Neuronal stem cell (in vitro differentiated cells): Measurements from ENCODE around the gene TTC39C.

Experiments
- DNase-seq: peaks from one replicate; pipeline ENCODE4 v3.0.0-alpha.2; 2013; ENCODE audit warnings: low spot score
- H2AFZ ChIP-seq: one replicate; pipeline ENCODE4 v1.6.1; 2013; ENCODE audit warnings: mild to moderate bottlenecking, low read length, inconsistent platforms
- H2AK5ac ChIP-seq: 2 replicates; pipeline ENCODE4 v1.6.1; 2013; ENCODE audit warnings: low read depth, mild to moderate bottlenecking, inconsistent platforms, low read length, moderate library complexity, mixed read lengths
- H2BK120ac ChIP-seq: 2 replicates; pipeline ENCODE4 v1.6.1; 2013; ENCODE audit warnings: low read depth, mild to moderate bottlenecking, inconsistent platforms, low read length, moderate library complexity, mixed read lengths
- H2BK12ac ChIP-seq: one replicate; pipeline ENCODE4 v1.6.1; 2013; ENCODE audit warnings: low read length, inconsistent platforms
- H2BK15ac ChIP-seq: 2 replicates; pipeline ENCODE4 v1.6.1; 2013; ENCODE audit warnings: mild to moderate bottlenecking, low read length, inconsistent platforms, mixed read lengths
- H2BK5ac ChIP-seq: one replicate; pipeline ENCODE4 v1.6.1; 2013; ENCODE audit warnings: inconsistent platforms, mild to moderate bottlenecking, low read length, moderate library complexity
- H3K14ac ChIP-seq: one replicate; pipeline ENCODE4 v1.6.1; 2013; ENCODE audit warnings: low read length, inconsistent platforms
- H3K18ac ChIP-seq: 2 replicates; pipeline ENCODE4 v1.6.1; 2013; ENCODE audit warnings: low read length, inconsistent platforms
- H3K23ac ChIP-seq: 2 replicates; pipeline ENCODE4 v1.6.1; 2013; ENCODE audit warnings: low read depth, mild to moderate bottlenecking, mixed read lengths, low read length, inconsistent platforms; ENCODE audit not compliant: poor library complexity
- H3K27ac ChIP-seq: replicated peaks from 3 replicates; pipeline ENCODE4 v1.5.1; 2013; ENCODE audit warnings: low read length, inconsistent platforms
- H3K27me3 ChIP-seq, 3 experiments: 2 replicates each; pipeline ENCODE4 v1.6.1; 2013; ENCODE audit warnings: low read length in 3 of 3, mild to moderate bottlenecking in 2 of 3, inconsistent platforms in 1 of 3, low read depth in 1 of 3, mixed read lengths in 1 of 3, moderate library complexity in 1 of 3; ENCODE audit not compliant: control insufficient read depth in 3 of 3, insufficient read depth in 3 of 3
- H3K36me3 ChIP-seq, 2 donors: replicated peaks in 1 of 2; 2 replicates each; pipeline ENCODE4 v1.6.1; 2013; ENCODE audit warnings: low read length in 2 of 2; ENCODE audit not compliant: control insufficient read depth in 2 of 2, insufficient read depth in 2 of 2
- H3K4ac ChIP-seq: 2 replicates; pipeline ENCODE4 v1.6.1; 2013; ENCODE audit warnings: inconsistent platforms, mild to moderate bottlenecking, low read length, moderate library complexity
- H3K4me1 ChIP-seq, 2 donors: 1 replicate in 1 of 2; 2 replicates in 1 of 2; pipeline ENCODE4 v1.6.1; 2013; ENCODE audit warnings: low read length in 2 of 2, low read depth in 1 of 2; ENCODE audit not compliant: control insufficient read depth in 2 of 2, insufficient read depth in 1 of 2
- H3K4me2 ChIP-seq: one replicate; pipeline ENCODE4 v1.6.1; 2013; ENCODE audit warnings: mild to moderate bottlenecking, low read length, inconsistent platforms; ENCODE audit not compliant: insufficient read depth, poor library complexity, severe bottlenecking
- H3K4me3 ChIP-seq, 2 donors: 2 replicates each; pipeline ENCODE4 v1.5.1; 2013; ENCODE audit warnings: low read length in 2 of 2, mild to moderate bottlenecking in 2 of 2, inconsistent platforms in 1 of 2, moderate library complexity in 1 of 2
- H3K79me1 ChIP-seq: one replicate; pipeline ENCODE4 v1.6.1; 2013; ENCODE audit warnings: low read depth, mild to moderate bottlenecking, inconsistent platforms, low read length, moderate library complexity
- H3K9ac ChIP-seq: one replicate; pipeline ENCODE4 v1.6.1; 2013; ENCODE audit warnings: mild to moderate bottlenecking, low read depth, low read length, inconsistent platforms; ENCODE audit not compliant: poor library complexity
- H3K9me3 ChIP-seq, 2 donors: replicated peaks in 1 of 2; 2 replicates each; pipeline versions ENCODE3 to v1.6.1; 2013; ENCODE audit warnings: low read length in 2 of 2, mild to moderate bottlenecking in 2 of 2, inconsistent platforms in 1 of 2, low read depth in 1 of 2, mixed read lengths in 1 of 2, moderate library complexity in 1 of 2; ENCODE audit not compliant: control insufficient read depth in 2 of 2, insufficient read depth in 1 of 2
- H4K8ac ChIP-seq: one replicate; pipeline ENCODE4 v1.6.1; 2013; ENCODE audit warnings: low read depth, mild to moderate bottlenecking, inconsistent platforms, low read length, moderate library complexity
- H4K91ac ChIP-seq: one replicate; pipeline ENCODE4 v1.6.1; 2013; ENCODE audit warnings: low read length, low read depth, mild to moderate bottlenecking, inconsistent platforms; ENCODE audit not compliant: poor library complexity
- WGBS, 2 donors: extraction: QIAGEN DNeasy Blood & Tissue Kit; methylation state at CpG; one replicate each; pipeline ENCODE4 v1.1.7; 2013; ENCODE audit warnings: missing lambda C conversion rate in 2 of 2, mixed read lengths in 1 of 2; ENCODE audit not compliant: insufficient read length in 2 of 2, insufficient replicate concordance in 1 of 2; ENCODE audit errors: extremely low coverage in 2 of 2; 5-methylcytosine and 5-hydroxymethylcytosine counted together

The TTC39C gene

GRCh38 chr18:24127735-24128134 is 113.2 kb downstream of the TTC39C start:
- no peak overlapping the region for H3K9ac ChIP-seq
- no peak overlapping the region for H2BK15ac ChIP-seq
- no peak overlapping the region for H3K23ac ChIP-seq
- no peak overlapping the region for H3K4ac ChIP-seq
- H3K9me3 ChIP-seq = no peaks in the 10 kb centered on the region
- H2BK5ac ChIP-seq = no peak overlapping the region
- H3K36me3 ChIP-seq = peaks cover 6 to 66% of the 10 kb centered on the region in 2 donors
- H3K27ac ChIP-seq = no peak overlapping the region
- no peak for DNase-seq
- no peak overlapping the region for H4K91ac ChIP-seq
- H3K4me2 ChIP-seq = no peak overlapping the region
- H4K8ac ChIP-seq = no peak overlapping the region
- H3K14ac ChIP-seq = no peak overlapping the region
- no peaks in the 10 kb centered on the region for H3K27me3 ChIP-seq
- WGBS, 2 donors = no CpG with 5 or more reads among the region's 3 CpGs
- H3K79me1 ChIP-seq = no peaks in the 10 kb centered on the region
- no peak overlapping the region for H2BK120ac ChIP-seq
- H3K18ac ChIP-seq = no peak overlapping the region
- H3K4me3 ChIP-seq = no peak overlapping the region
- H2AK5ac ChIP-seq = no peak overlapping the region
- H2AFZ ChIP-seq = no peak overlapping the region
- no peak overlapping the region for H2BK12ac ChIP-seq
- no peaks in the 10 kb centered on the region for H3K4me1 ChIP-seq

- Histone ChIP-seq H3K23ac (no peak overlapping the region), H3K27ac (no peak overlapping the region), H3K79me1 (no peaks in the 10 kb centered on the region), H3K4me2 (no peak overlapping the region), H3K9me3 (no peaks in the 10 kb centered on the region), H2BK12ac (no peak overlapping the region), H3K4me3 (no peak overlapping the region), H4K8ac (no peak overlapping the region), H2AFZ (no peak overlapping the region), H2BK5ac (no peak overlapping the region), H3K18ac (no peak overlapping the region), H2BK120ac (no peak overlapping the region), H2BK15ac (no peak overlapping the region), H3K9ac (no peak overlapping the region), H3K36me3 (peaks cover 6 to 75% of the 10 kb centered on the region in 2 donors), H4K91ac (no peak overlapping the region), H3K4me1 (no peaks in the 10 kb centered on the region), H3K4ac (no peak overlapping the region), H2AK5ac (no peak overlapping the region), H3K14ac (no peak overlapping the region), H3K27me3 (no peaks in the 10 kb centered on the region)
- no CpG with 5 or more reads among the region's 4 CpGs for WGBS, 2 donors
- no peak for DNase-seq
These were observed 114.1 kb downstream of the TTC39C start for GRCh38 chr18:24128700-24129099.

- no peak overlapping the region for H3K4me2 ChIP-seq
- H3K27me3 ChIP-seq = no peaks in the 10 kb centered on the region
- no peak overlapping the region for H2AFZ ChIP-seq
- DNase-seq = no peak
- H3K14ac ChIP-seq = no peak overlapping the region
- no peak overlapping the region for H2AK5ac ChIP-seq
- no peak overlapping the region for H4K91ac ChIP-seq
- no peak overlapping the region for H3K4ac ChIP-seq
- no peaks in the 10 kb centered on the region for H3K4me1 ChIP-seq
- no peak overlapping the region for H2BK12ac ChIP-seq
- H3K4me3 ChIP-seq = no peak overlapping the region
- H3K27ac ChIP-seq = no peak overlapping the region
- H3K18ac ChIP-seq = no peak overlapping the region
- no peak overlapping the region for H2BK15ac ChIP-seq
- H3K9me3 ChIP-seq = no peaks in the 10 kb centered on the region
- H2BK5ac ChIP-seq = no peak overlapping the region
- H2BK120ac ChIP-seq = no peak overlapping the region
- H4K8ac ChIP-seq = no peak overlapping the region
- no peak overlapping the region for H3K9ac ChIP-seq
- no peaks in the 10 kb centered on the region for H3K79me1 ChIP-seq
- WGBS, 2 donors = no CpG with 5 or more reads among the region's 2 CpGs
- H3K23ac ChIP-seq = no peak overlapping the region
- peaks cover 4 to 69% of the 10 kb centered on the region in 2 donors for H3K36me3 ChIP-seq
These were observed 115.9 kb downstream of the TTC39C start for GRCh38 chr18:24130494-24130893.

- Histone ChIP-seq H3K14ac (no peak overlapping the region), H3K4ac (no peak overlapping the region), H3K36me3 (peaks cover 2 to 19% of the 10 kb centered on the region in 2 donors), H2BK12ac (no peak overlapping the region), H3K9me3 (peaks cover 0 to 4% of the 10 kb centered on the region in 2 donors), H3K79me1 (no peaks in the 10 kb centered on the region), H3K27me3 (no peaks in the 10 kb centered on the region), H3K23ac (no peak overlapping the region), H3K4me1 (peaks cover 0 to 4% of the 10 kb centered on the region in 2 donors), H3K27ac (no peak overlapping the region), H3K4me2 (no peak overlapping the region), H2AK5ac (no peak overlapping the region), H2AFZ (no peak overlapping the region), H2BK5ac (no peak overlapping the region), H3K18ac (no peak overlapping the region), H3K4me3 (no peak overlapping the region), H3K9ac (no peak overlapping the region), H2BK15ac (no peak overlapping the region), H4K8ac (no peak overlapping the region), H2BK120ac (no peak overlapping the region), H4K91ac (no peak overlapping the region)
- DNase-seq = no peak
- WGBS, 2 donors = no CpG with 5 or more reads among the region's 3 CpGs
These were observed 122.4 kb downstream of the TTC39C start for GRCh38 chr18:24136967-24137373.
